K562 (cell line): ENCODE measurements around the gene SH3BGRL3. TPM values are rescaled to one million over a fixed set of nuclear protein-coding genes. Genes with fewer than 3 reads are reported as not detected.
A peak's percentile ranks its signal among the peaks of the same experiment; 100 is the strongest.

Source experiments
- CEBPB ChIP-seq: fragments of 450-650 bp; IDR thresholded peaks from 2 replicates; pipeline ENCODE4 v1.6.1; 2016; ENCODE audit warnings: missing genetic modification characterization, missing compliant biosample characterization
- EHMT2 ChIP-seq: fragments of 450-650 bp; IDR thresholded peaks from 2 replicates; pipeline ENCODE4 v1.6.1; 2018; ENCODE audit warnings: antibody characterized with exemption
- KLF1 ChIP-seq: fragments of 450-650 bp; IDR thresholded peaks from 2 replicates; pipeline ENCODE4 v1.6.1; 2016; ENCODE audit warnings: missing genetic modification characterization, missing compliant biosample characterization
- MAZ ChIP-seq, 2 experiments: fragments of 450-650 bp in 1 of 2; sonication (generic) in 1 of 2; formaldehyde crosslinking; IDR thresholded peaks in 1 of 2; conservative IDR thresholded peaks in 1 of 2; 2 replicates each; pipeline versions ENCODE4 v1.4.0 to v1.5.0; 2020; ENCODE audit warnings: mild to moderate bottlenecking in 1 of 2, missing genetic modification reagents in 1 of 2
- NCOA1 ChIP-seq: fragments of 450-650 bp; IDR thresholded peaks from 2 replicates; pipeline ENCODE4 v1.6.1; 2016; ENCODE audit warnings: low read depth
- NCOA2 ChIP-seq, 2 experiments: fragments of 450-650 bp; IDR thresholded peaks; 2 replicates each; pipeline ENCODE4 v1.6.1; 2018; ENCODE audit warnings: mild to moderate bottlenecking in 2 of 2, moderate library complexity in 1 of 2; ENCODE audit not compliant: partially characterized antibody in 2 of 2
- PPARD ChIP-seq: fragments of 250-450 bp; sonication (Bioruptor Pico); IDR thresholded peaks from 2 replicates; pipeline ENCODE4 v1.8.0; 2022; ENCODE audit warnings: inconsistent platforms, mild to moderate bottlenecking, moderate library complexity
- SMAD3 ChIP-seq: fragments of 450-650 bp; formaldehyde crosslinking; conservative IDR thresholded peaks from 2 replicates; pipeline ENCODE4 v1.4.0; 2020; ENCODE audit warnings: mild to moderate bottlenecking
- SMARCA4 ChIP-seq: fragments of 450-650 bp; IDR thresholded peaks from 2 replicates; pipeline ENCODE4 v1.6.1; 2016
- SPI1 ChIP-seq: IDR thresholded peaks from 2 replicates; pipeline ENCODE4 v1.6.1; 2011; ENCODE audit warnings: low read depth, low read length, control low read depth, borderline replicate concordance
- SRSF1 ChIP-seq: fragments of 200-400 bp; formaldehyde crosslinking; IDR thresholded peaks from 2 replicates; pipeline ENCODE4 v1.6.1; 2017; ENCODE audit warnings: mild to moderate bottlenecking, low read depth, low read length, moderate library complexity
- ZNF184 ChIP-seq: sonication (generic); formaldehyde crosslinking; IDR thresholded peaks from 2 replicates; pipeline ENCODE4 v1.5.0; 2020; ENCODE audit warnings: missing genetic modification reagents
- ZNF444 ChIP-seq: fragments of 250-450 bp; sonication (Bioruptor Pico); IDR thresholded peaks from 2 replicates; pipeline ENCODE4 v1.4.0; 2020; ENCODE audit warnings: mild to moderate bottlenecking, moderate library complexity
- ZNF699 ChIP-seq: fragments of 250-450 bp; sonication (Bioruptor Pico); IDR thresholded peaks from 2 replicates; pipeline ENCODE4 v1.8.0; 2021; ENCODE audit warnings: mild to moderate bottlenecking, moderate library complexity; ENCODE audit not compliant: insufficient replicate concordance
- polyA plus RNA-seq, 8 experiments: library from polyadenylated mRNA; depleted of rRNA in 4 of 8; stranded (reverse) in 5 of 8; unstranded in 3 of 8; fragments of >200 nt; fragmentation: Nextera tagmentation in 2 of 8; fragmentation: Illumina TruSeq in 1 of 8; extraction: Ambion mirVana in 2 of 8; extraction: Trizol in 1 of 8; gene quantifications; 2 replicates each; pipeline versions ENCODE4 v1.2.1 to v1.2.3, GENCODE V29; 2011 to 2014; ENCODE audit warnings: inconsistent platforms in 1 of 8, missing spikeins in 1 of 8
- total RNA-seq, 7 experiments: library from RNA; depleted of rRNA in 6 of 7; stranded (reverse); fragments of >200 nt in 6 of 7; fragmentation: Illumina TruSeq in 2 of 7; extraction: Trizol in 2 of 7; gene quantifications; 2 replicates each; pipeline versions ENCODE4 v1.2.1 to v1.2.3, GENCODE V29; 2011 to 2021; ENCODE audit warnings: low replicate concordance in 1 of 7
- TF ChIP-seq, protein P1 (sequence below), 2 experiments: fragments of 450-650 bp; formaldehyde crosslinking in 1 of 2; IDR thresholded peaks; 2 replicates each; pipeline versions ENCODE4 v1.4.0 to v1.6.1; 2014 to 2020; ENCODE audit warnings: mild to moderate bottlenecking in 2 of 2, borderline replicate concordance in 1 of 2, low read depth in 1 of 2
- TF ChIP-seq, protein P2 (sequence below): fragments of 450-650 bp; IDR thresholded peaks from 2 replicates; pipeline ENCODE4 v1.6.1; 2016; ENCODE audit warnings: antibody characterized with exemption

Gene SH3BGRL3
- total and polyA plus RNA-seq, 9 of the 15 experiments (the other 6 are each of a cell fraction or from before 2014, with no cell fraction given) = 30.3 to 140 (median 54.2) TPM

DNA sequence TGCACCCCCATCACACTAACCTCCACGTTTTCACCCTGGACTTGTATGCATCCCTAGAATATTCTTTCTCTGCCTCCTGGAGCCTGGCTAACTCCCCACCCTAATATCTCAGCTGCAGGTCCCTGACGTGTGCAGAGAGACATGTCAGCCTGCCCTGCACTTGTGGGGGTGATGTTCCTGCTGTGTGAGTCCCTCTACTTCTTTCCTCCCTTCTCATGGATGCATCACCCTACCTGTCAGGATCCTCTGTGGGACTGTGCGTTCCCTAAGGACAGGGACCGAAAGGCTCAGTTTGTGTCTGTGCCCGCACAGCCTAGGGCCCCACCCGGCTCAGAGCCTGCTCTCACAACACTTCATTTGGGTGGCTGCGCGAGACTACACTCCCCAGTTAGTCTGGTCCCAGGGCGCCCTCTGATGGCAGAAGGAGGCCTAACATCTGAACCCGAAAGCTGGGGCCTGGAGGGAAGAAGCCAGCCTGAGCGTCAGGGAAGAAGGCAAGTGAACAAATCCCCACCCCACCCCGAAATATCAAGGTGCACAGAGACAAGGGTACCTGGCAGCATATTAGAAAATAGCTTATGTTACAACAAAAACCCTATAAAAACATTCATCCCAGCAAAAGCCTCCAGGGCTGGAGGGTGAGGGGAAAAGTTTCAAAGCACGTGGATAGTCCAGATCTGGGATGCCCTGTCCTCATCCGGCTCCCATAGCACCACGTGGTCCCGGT, 41.6 kb downstream of the SH3BGRL3 start (continued):
- TF ChIP-seq, protein P1, sequence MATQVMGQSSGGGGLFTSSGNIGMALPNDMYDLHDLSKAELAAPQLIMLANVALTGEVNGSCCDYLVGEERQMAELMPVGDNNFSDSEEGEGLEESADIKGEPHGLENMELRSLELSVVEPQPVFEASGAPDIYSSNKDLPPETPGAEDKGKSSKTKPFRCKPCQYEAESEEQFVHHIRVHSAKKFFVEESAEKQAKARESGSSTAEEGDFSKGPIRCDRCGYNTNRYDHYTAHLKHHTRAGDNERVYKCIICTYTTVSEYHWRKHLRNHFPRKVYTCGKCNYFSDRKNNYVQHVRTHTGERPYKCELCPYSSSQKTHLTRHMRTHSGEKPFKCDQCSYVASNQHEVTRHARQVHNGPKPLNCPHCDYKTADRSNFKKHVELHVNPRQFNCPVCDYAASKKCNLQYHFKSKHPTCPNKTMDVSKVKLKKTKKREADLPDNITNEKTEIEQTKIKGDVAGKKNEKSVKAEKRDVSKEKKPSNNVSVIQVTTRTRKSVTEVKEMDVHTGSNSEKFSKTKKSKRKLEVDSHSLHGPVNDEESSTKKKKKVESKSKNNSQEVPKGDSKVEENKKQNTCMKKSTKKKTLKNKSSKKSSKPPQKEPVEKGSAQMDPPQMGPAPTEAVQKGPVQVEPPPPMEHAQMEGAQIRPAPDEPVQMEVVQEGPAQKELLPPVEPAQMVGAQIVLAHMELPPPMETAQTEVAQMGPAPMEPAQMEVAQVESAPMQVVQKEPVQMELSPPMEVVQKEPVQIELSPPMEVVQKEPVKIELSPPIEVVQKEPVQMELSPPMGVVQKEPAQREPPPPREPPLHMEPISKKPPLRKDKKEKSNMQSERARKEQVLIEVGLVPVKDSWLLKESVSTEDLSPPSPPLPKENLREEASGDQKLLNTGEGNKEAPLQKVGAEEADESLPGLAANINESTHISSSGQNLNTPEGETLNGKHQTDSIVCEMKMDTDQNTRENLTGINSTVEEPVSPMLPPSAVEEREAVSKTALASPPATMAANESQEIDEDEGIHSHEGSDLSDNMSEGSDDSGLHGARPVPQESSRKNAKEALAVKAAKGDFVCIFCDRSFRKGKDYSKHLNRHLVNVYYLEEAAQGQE (IDR thresholded peaks at IDR 0.05; ENCODE audit: borderline replicate concordance) = peak; percentile 95
- TF ChIP-seq, protein P1 (CRISPR knock-in tag; IDR thresholded peaks at IDR 0.05; ENCODE audit: low read depth) = no peak
- TF ChIP-seq SMAD3 (CRISPR knock-in tag) (no peak), ZNF184 (CRISPR knock-in tag) (no peak), KLF1 (tag) (no peak), NCOA2 (IDR thresholded peaks at IDR 0.05; ENCODE audit: partially characterized antibody in 2 of 2) (no peak), SPI1 (no peak), CEBPB (tag) (no peak), NCOA1 (peak; percentile 10; the same call in 1 of the 2 replicates), EHMT2 (no peak), SRSF1 (no peak), PPARD (CRISPR knock-in tag) (no peak), SMARCA4 (no peak), ZNF699 (CRISPR knock-in tag) (no peak), MAZ (CRISPR knock-in tag; conservative IDR thresholded peaks at IDR 0.05 in 1 of 2, IDR thresholded peaks at IDR 0.05 in 1 of 2) (peak; percentile 82 to 86), ZNF444 (CRISPR knock-in tag) (no peak)
- TF ChIP-seq, protein P2, sequence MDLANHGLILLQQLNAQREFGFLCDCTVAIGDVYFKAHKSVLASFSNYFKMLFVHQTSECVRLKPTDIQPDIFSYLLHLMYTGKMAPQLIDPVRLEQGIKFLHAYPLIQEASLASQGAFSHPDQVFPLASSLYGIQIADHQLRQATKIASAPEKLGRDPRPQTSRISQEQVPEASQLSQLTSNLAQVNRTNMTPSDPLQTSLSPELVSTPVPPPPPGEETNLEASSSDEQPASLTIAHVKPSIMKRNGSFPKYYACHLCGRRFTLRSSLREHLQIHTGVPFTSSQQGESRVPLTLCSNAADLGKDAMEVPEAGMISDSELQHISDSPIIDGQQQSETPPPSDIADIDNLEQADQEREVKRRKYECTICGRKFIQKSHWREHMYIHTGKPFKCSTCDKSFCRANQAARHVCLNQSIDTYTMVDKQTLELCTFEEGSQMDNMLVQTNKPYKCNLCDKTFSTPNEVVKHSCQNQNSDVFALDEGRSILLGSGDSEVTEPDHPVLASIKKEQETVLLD = no peak
